Measurements from ENCODE around the gene PGBD4. TPM values are rescaled to one million over a fixed set of nuclear protein-coding genes. Genes with fewer than 3 reads are reported as not detected.
"Not testable (repeated sequence)": the region's sequence is repeated elsewhere in the genome, so short reads cannot be mapped to it uniquely, and the experiment has no call there.

Gene PGBD4
- total and polyA plus RNA-seq, 4 experiments from 2014 or later, result 0.37 to 4.9 (median 2.7) TPM

DNA sequence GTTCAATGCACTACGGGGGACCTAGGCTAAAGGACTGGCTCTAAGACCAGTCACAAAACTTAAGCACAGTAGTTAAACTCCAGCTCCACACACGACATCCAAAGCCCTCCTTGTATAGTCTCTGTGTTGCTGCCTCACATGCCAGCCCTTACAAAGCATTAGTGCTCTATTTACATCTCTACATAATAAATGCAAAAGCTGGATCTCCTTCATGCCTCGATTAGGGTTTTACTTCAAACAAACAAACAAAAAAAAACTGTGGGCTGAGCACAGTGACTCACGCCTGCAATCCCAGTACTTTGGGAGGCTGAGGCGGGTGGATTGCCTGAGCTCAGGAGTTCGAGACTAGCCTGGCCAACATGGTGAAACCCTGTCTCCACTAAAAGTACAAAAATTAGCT is 9.6 kb downstream of the PGBD4 start:
- peak overlapping the region in 1 of 7 donors; percentile 9 for H3K27ac Mint-ChIP-seq
- Histone ChIP-seq H3K4me3 (ENCODE audit: low read length in 2 of 2) (no peak overlapping the region), H3K36me3 (ENCODE audit: insufficient read depth, low read length) (no peaks in the 10 kb centered on the region), H3K9me3 (ENCODE audit: control insufficient read depth in 1 of 2, low read length in 2 of 2) (no peaks in the 10 kb centered on the region), H3K27me3 (ENCODE audit: insufficient read depth, low read length) (peaks cover 7% of the 10 kb centered on the region), H3K4me1 (ENCODE audit: insufficient read depth, low read length) (no peaks in the 10 kb centered on the region), H3K27ac (ENCODE audit: low read depth, low read length) (no peak overlapping the region)
- peaks cover 0 to 4% of the 10 kb centered on the region in 2 donors for H3K27me3 Mint-ChIP-seq
- ChIA-PET POLR2A (ENCODE audit: partially characterized antibody) (interaction anchor here (0.9 to 1.5 kb wide), 2 partner anchors 10 to 256 kb away, joined by 3 to 5 read pairs; partner anchors contain the start of genes EMC7 and PGBD4), CTCF (ENCODE audit: partially characterized antibody) (interaction anchor here (0.9 to 3.7 kb wide), 4 partner anchors 12 to 476 kb away, joined by 3 to 21 read pairs (median 4); partner anchors contain the start of gene KATNBL1)
- H3K4me1 Mint-ChIP-seq, result peaks cover 0 to 3% (median 0%) of the 10 kb centered on the region in 4 donors
- H3K9me3 Mint-ChIP-seq, result no peaks in the 10 kb centered on the region
- H3K4me3 Mint-ChIP-seq, result no peak overlapping the region
- DNase-seq, result no peak
- intact Hi-C loops (cut with micrococcal nuclease), result no loop called here
- no peaks in the 10 kb centered on the region for H3K36me3 Mint-ChIP-seq

DNA sequence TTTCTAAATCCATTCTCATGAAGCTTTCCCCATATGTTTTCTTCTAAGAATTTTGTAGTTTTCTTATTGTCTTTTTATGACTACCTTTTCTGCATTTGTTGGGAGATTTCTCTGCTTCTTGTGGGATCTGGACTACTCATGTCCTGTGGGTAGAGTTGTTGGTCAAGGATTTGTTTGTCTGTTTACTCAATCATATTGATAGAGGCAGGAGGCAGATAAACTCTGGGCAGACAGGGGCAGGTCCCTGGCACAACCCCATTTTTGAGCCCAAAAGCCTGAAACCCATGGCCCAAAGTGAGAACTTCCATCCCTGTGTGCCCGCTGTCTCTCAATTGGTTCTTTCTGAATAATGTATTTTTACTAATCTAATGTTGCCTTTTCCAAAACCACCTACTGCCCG is 12.3 kb downstream of the PGBD4 start:
- H3K27ac Mint-ChIP-seq, result no peak overlapping the region
- no peaks in the 10 kb centered on the region for H3K4me1 ChIP-seq (ENCODE audit: insufficient read depth, low read length)
- H3K9me3 Mint-ChIP-seq, result no peaks in the 10 kb centered on the region
- ChIA-PET POLR2A (ENCODE audit: partially characterized antibody) (no interaction called here), CTCF (ENCODE audit: partially characterized antibody) (no interaction called here)
- H3K4me3 ChIP-seq (ENCODE audit: low read length in 2 of 2), result no peak overlapping the region
- H3K27me3 Mint-ChIP-seq, result peaks cover 4 to 8% of the 10 kb centered on the region in 2 donors
- no peak overlapping the region for H3K4me3 Mint-ChIP-seq
- no peak overlapping the region for H3K27ac ChIP-seq (ENCODE audit: low read depth, low read length)
- peaks cover 7% of the 10 kb centered on the region for H3K27me3 ChIP-seq (ENCODE audit: insufficient read depth, low read length)
- no peaks in the 10 kb centered on the region for H3K9me3 ChIP-seq (ENCODE audit: control insufficient read depth in 1 of 2, low read length in 2 of 2)
- H3K4me1 Mint-ChIP-seq, result peaks cover 0 to 3% (median 0%) of the 10 kb centered on the region in 4 donors
- intact Hi-C loops (cut with micrococcal nuclease), result no loop called here
- no peaks in the 10 kb centered on the region for H3K36me3 ChIP-seq (ENCODE audit: insufficient read depth, low read length)
- no peak for DNase-seq
- no peaks in the 10 kb centered on the region for H3K36me3 Mint-ChIP-seq

DNA sequence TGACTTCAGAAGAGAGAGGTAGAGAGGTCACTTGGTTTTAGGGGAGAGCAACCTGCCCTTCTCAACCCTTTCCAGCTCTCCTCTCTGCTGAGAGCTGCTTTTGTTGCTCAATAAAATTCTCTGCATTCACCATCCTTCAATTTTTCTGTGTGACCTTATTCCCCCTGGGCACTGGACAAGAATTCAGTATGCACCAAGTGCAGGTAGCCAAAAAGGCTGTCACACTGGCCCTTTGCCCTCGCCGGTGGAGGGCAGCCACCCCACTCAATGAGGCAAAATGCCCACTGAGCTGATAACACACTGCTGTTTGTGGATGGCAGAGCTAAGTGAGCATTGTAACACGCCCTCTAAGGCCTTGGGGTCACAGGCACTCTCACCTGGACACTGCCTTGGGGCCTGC is 12.9 kb downstream of the PGBD4 start:
- H3K4me1 ChIP-seq (ENCODE audit: insufficient read depth, low read length), result no peaks in the 10 kb centered on the region
- Mint-ChIP-seq H3K9me3 (no peaks in the 10 kb centered on the region), H3K27ac (no peak overlapping the region), H3K4me3 (no peak overlapping the region), H3K4me1 (peaks cover 0 to 3% (median 0%) of the 10 kb centered on the region in 4 donors), H3K36me3 (no peaks in the 10 kb centered on the region), H3K27me3 (peaks cover 4 to 8% of the 10 kb centered on the region in 2 donors)
- no peaks in the 10 kb centered on the region for H3K36me3 ChIP-seq (ENCODE audit: insufficient read depth, low read length)
- DNase-seq, result no peak
- no peaks in the 10 kb centered on the region for H3K9me3 ChIP-seq (ENCODE audit: control insufficient read depth in 1 of 2, low read length in 2 of 2)
- ChIA-PET CTCF (ENCODE audit: partially characterized antibody) (no interaction called here), POLR2A (ENCODE audit: partially characterized antibody) (no interaction called here)
- intact Hi-C loops (cut with micrococcal nuclease), result no loop called here
- peaks cover 7% of the 10 kb centered on the region for H3K27me3 ChIP-seq (ENCODE audit: insufficient read depth, low read length)
- no peak overlapping the region for H3K4me3 ChIP-seq (ENCODE audit: low read length in 2 of 2)
- no peak overlapping the region for H3K27ac ChIP-seq (ENCODE audit: low read depth, low read length)

DNA sequence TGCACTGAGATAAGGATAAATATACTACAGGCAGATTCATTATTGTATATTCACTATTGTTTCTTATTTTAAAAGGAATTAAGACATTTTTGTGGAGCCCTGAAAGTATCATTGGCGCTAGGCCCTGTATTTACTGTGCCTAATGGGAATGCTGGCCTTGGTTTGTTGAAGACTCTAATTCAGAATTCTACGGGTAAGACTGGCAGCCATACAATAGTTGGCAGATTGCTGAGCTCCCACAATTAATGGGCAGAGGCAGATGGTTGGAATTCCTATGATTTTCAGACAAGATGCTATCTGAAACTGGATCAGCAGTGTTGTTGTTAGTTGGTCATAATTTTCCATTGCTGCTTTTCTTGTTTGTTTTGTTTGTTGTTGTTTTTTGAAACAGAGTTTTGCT is 14.7 kb downstream of the PGBD4 start:
- ChIA-PET CTCF (ENCODE audit: partially characterized antibody) (no interaction called here), POLR2A (ENCODE audit: partially characterized antibody) (no interaction called here)
- Mint-ChIP-seq H3K4me1 (no peaks in the 10 kb centered on the region), H3K27ac (peak overlapping the region in 1 of 7 donors; percentile 29), H3K4me3 (no peak overlapping the region), H3K36me3 (no peaks in the 10 kb centered on the region), H3K9me3 (peaks cover 0 to 6% (median 0%) of the 10 kb centered on the region in 8 donors), H3K27me3 (peaks cover 10 to 15% of the 10 kb centered on the region in 2 donors)
- Histone ChIP-seq H3K4me1 (ENCODE audit: insufficient read depth, low read length) (no peaks in the 10 kb centered on the region), H3K36me3 (ENCODE audit: insufficient read depth, low read length) (no peaks in the 10 kb centered on the region), H3K27me3 (ENCODE audit: insufficient read depth, low read length) (peaks cover 7% of the 10 kb centered on the region), H3K9me3 (ENCODE audit: control insufficient read depth in 1 of 2, low read length in 2 of 2) (no peaks in the 10 kb centered on the region), H3K27ac (ENCODE audit: low read depth, low read length) (no peak overlapping the region), H3K4me3 (ENCODE audit: low read length in 2 of 2) (no peak overlapping the region)
- intact Hi-C loops (cut with micrococcal nuclease), result no loop called here
- no peak for DNase-seq

DNA sequence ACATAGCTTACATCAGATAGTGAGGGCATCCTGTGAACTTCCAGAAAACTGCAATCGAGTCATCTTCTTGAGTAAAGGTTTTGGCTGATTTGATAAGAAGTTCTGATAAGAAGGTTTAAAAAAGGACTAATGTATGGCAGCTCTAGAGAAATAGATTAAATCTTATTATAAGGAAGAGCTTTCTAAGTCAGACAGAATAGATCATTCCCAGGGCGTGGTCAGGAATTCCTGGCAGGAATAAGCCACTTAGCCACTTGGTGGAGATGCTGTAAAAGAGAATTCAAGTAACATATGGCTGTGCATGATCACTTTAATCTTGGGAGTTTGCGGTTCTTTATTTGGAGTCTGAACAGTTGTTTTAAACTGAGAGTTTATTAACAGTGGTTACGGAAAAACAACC is 17.4 kb downstream of the PGBD4 start:
- no peak overlapping the region for H3K27ac ChIP-seq (ENCODE audit: low read depth, low read length)

DNA sequence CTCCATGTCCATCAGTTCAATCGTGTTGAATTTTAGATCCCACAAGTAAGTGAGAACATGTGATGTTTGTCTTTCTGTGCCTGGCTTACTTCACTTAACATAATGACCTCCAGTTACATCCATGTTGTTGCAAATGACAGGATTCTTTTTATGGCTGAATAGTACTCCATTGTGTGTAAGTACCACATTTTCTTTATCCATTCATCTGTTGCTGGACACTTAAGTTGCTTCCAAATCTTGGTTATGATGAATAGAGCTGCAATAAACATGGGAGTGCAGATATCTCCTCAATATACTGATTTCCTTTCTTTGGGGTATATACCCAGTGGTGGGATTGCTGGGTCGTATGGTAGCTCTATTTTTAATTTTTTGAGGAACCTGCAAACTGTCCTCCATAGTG is 18.5 kb downstream of the PGBD4 start:
- H3K36me3 ChIP-seq (ENCODE audit: insufficient read depth, low read length); DNase-seq; H3K9me3 Mint-ChIP-seq; H3K4me3 Mint-ChIP-seq; H3K27me3 ChIP-seq (ENCODE audit: insufficient read depth, low read length); H3K27ac ChIP-seq (ENCODE audit: low read depth, low read length); H3K9me3 ChIP-seq (ENCODE audit: control insufficient read depth in 1 of 2, low read length in 2 of 2); POLR2A ChIA-PET (ENCODE audit: partially characterized antibody); H3K4me1 ChIP-seq (ENCODE audit: insufficient read depth, low read length); H3K36me3 Mint-ChIP-seq; H3K4me3 ChIP-seq (ENCODE audit: low read length in 2 of 2); CTCF ChIA-PET (ENCODE audit: partially characterized antibody); H3K27ac Mint-ChIP-seq; intact Hi-C loops (cut with micrococcal nuclease); H3K4me1 Mint-ChIP-seq: not testable (repeated sequence)
- peaks cover 10 to 20% of the 10 kb centered on the region in 2 donors for H3K27me3 Mint-ChIP-seq

More for the DNA sequence above, 17.4 kb downstream of the PGBD4 start:
- H3K9me3 ChIP-seq (ENCODE audit: control insufficient read depth in 1 of 2, low read length in 2 of 2), result no peaks in the 10 kb centered on the region
- H3K36me3 Mint-ChIP-seq, result no peaks in the 10 kb centered on the region
- H3K4me1 ChIP-seq (ENCODE audit: insufficient read depth, low read length), result no peaks in the 10 kb centered on the region
- no peak overlapping the region for H3K4me3 ChIP-seq (ENCODE audit: low read length in 2 of 2)
- intact Hi-C loops (cut with micrococcal nuclease), result no loop called here
- no peaks in the 10 kb centered on the region for H3K36me3 ChIP-seq (ENCODE audit: insufficient read depth, low read length)
- peaks cover 11 to 20% of the 10 kb centered on the region in 2 donors for H3K27me3 Mint-ChIP-seq
- no peaks in the 10 kb centered on the region for H3K4me1 Mint-ChIP-seq
- CTCF ChIA-PET (ENCODE audit: partially characterized antibody), result interaction anchor here (0.8 kb wide), 1 partner anchor 9 kb away, joined by 3 read pairs; no protein-coding TSS in a partner anchor
- no peak overlapping the region for H3K4me3 Mint-ChIP-seq
- peaks cover 7% of the 10 kb centered on the region for H3K27me3 ChIP-seq (ENCODE audit: insufficient read depth, low read length)
- H3K27ac Mint-ChIP-seq, result no peak overlapping the region
- peaks cover 0 to 6% (median 0%) of the 10 kb centered on the region in 8 donors for H3K9me3 Mint-ChIP-seq
- POLR2A ChIA-PET (ENCODE audit: partially characterized antibody), result no interaction called here
- DNase-seq, result no peak

DNA sequence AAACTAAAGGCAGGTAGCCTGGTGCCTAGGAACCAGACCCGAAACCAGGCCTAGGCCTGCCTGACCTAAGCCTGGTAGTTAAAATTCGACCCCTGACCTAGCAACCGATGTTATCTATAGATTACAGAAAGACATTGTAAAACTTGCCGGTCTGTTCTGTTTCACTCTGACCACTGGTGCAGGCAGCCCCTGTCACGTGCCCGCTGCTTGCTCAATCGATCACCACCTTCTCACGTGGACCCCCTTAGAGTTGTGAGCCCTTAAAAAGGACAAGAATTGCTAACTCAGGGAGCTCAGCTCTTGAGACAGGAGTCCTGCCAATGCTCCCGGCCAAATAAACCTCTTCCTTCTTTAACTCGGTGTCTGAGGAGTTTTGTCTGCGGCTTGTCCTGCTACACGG is 19.9 kb downstream of the PGBD4 start:
- H3K27me3 ChIP-seq (ENCODE audit: insufficient read depth, low read length); POLR2A ChIA-PET (ENCODE audit: partially characterized antibody); H3K36me3 Mint-ChIP-seq; H3K9me3 Mint-ChIP-seq; H3K4me3 ChIP-seq (ENCODE audit: low read length in 2 of 2); H3K27ac Mint-ChIP-seq; DNase-seq; H3K36me3 ChIP-seq (ENCODE audit: insufficient read depth, low read length); H3K4me1 ChIP-seq (ENCODE audit: insufficient read depth, low read length); H3K9me3 ChIP-seq (ENCODE audit: control insufficient read depth in 1 of 2, low read length in 2 of 2); H3K27ac ChIP-seq (ENCODE audit: low read depth, low read length); intact Hi-C loops (cut with micrococcal nuclease); H3K4me1 Mint-ChIP-seq; H3K4me3 Mint-ChIP-seq; CTCF ChIA-PET (ENCODE audit: partially characterized antibody): not testable (repeated sequence)
- H3K27me3 Mint-ChIP-seq, result peaks cover 10 to 20% of the 10 kb centered on the region in 2 donors

DNA sequence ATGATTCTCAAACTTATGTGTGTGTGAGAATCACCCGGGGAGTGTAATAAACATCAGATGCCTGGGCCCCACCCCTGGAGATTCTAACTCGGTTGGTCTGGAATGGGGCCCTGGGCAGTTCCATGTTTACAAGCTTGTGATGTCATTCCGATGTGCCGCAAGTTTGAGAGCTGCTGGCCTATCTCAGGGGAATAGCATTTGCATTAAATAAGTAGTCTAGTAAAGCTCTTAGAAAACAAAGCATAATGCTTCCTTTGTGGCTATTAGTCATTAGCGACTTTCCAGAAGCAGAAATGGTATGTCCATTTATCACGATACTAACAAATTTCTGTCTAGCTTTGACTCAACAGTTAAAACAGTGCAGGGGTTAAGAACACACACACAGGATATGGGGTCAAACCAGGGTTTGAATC is 20.9 kb downstream of the PGBD4 start:
- ChIA-PET POLR2A (ENCODE audit: partially characterized antibody) (no interaction called here), CTCF (ENCODE audit: partially characterized antibody) (interaction anchor here (0.5 to 0.8 kb wide), 2 partner anchors 12 to 60 kb away, joined by 3 read pairs; no protein-coding TSS in a partner anchor)

More for the DNA sequence above, 20.9 kb downstream of the PGBD4 start:
- no peak for DNase-seq
- Histone ChIP-seq H3K9me3 (ENCODE audit: control insufficient read depth in 1 of 2, low read length in 2 of 2) (no peaks in the 10 kb centered on the region), H3K27me3 (ENCODE audit: insufficient read depth, low read length) (no peaks in the 10 kb centered on the region), H3K4me3 (ENCODE audit: low read length in 2 of 2) (no peak overlapping the region), H3K27ac (ENCODE audit: low read depth, low read length) (no peak overlapping the region), H3K36me3 (ENCODE audit: insufficient read depth, low read length) (no peaks in the 10 kb centered on the region), H3K4me1 (ENCODE audit: insufficient read depth, low read length) (no peaks in the 10 kb centered on the region)
- H3K9me3 Mint-ChIP-seq, result peaks cover 0 to 6% (median 0%) of the 10 kb centered on the region in 8 donors
- no peaks in the 10 kb centered on the region for H3K36me3 Mint-ChIP-seq
- H3K27me3 Mint-ChIP-seq, result peaks cover 6 to 16% of the 10 kb centered on the region in 2 donors
- H3K4me3 Mint-ChIP-seq, result no peak overlapping the region
- no peaks in the 10 kb centered on the region for H3K4me1 Mint-ChIP-seq
- H3K27ac Mint-ChIP-seq, result no peak overlapping the region
- intact Hi-C loops (cut with micrococcal nuclease), result no loop called here
